Prostate gland (tissue), 2 donors: ENCODE results near the gene NLRP2B. TPM values are rescaled to one million over a fixed set of nuclear protein-coding genes. Genes with fewer than 3 reads are reported as not detected.

ENCODE experiments used
- DNase-seq: peaks from one replicate; pipeline ENCODE4 v3.0.0-alpha.2; 2019; ENCODE audit warnings: low spot score
- H3K27ac ChIP-seq, 2 donors: fragments of 200-600 bp; sonication (generic); 2 replicates each; pipeline ENCODE4 v1.5.1; 2017 to 2019
- H3K27me3 ChIP-seq: fragments of 200-600 bp; sonication (generic); replicated peaks from 2 replicates; pipeline ENCODE4 v1.5.1; 2019; ENCODE audit not compliant: insufficient read depth
- H3K36me3 ChIP-seq, 2 donors: fragments of 200-600 bp; sonication (generic); 1 replicate in 1 of 2; 2 replicates in 1 of 2; pipeline versions ENCODE4 v1.5.1 to v1.8.1; 2017 to 2019
- H3K4me1 ChIP-seq: fragments of 200-600 bp; sonication (generic); replicated peaks from 2 replicates; pipeline ENCODE4 v1.5.1; 2019
- H3K4me3 ChIP-seq, 2 donors: fragments of 200-600 bp; sonication (generic); 2 replicates each; pipeline ENCODE4 v1.5.1; 2017 to 2019
- H3K9me3 ChIP-seq: fragments of 200-600 bp; sonication (generic); 2 replicates; pipeline ENCODE4 v1.5.1; 2017
- POLR2A ChIP-seq: fragments of 450-650 bp; IDR thresholded peaks from one replicate; pipeline ENCODE4 v1.6.1; 2016; ENCODE audit warnings: antibody characterized with exemption, mild to moderate bottlenecking
- POLR2AphosphoS5 ChIP-seq: sonication (generic); formaldehyde crosslinking; IDR thresholded peaks from one replicate; pipeline ENCODE4 v1.6.1; 2017; ENCODE audit warnings: antibody characterized with exemption
- WGBS: methylation state at CpG from one replicate; pipeline ENCODE4 v1.1.5; 2018; 5-methylcytosine and 5-hydroxymethylcytosine counted together
- intact Hi-C: fragments of 100-400 bp; cut with DNase I; formaldehyde crosslinking; loops from one replicate; pipeline ENCODE4 v1.14.2; 2022
- total RNA-seq, 2 donors: library from RNA; depleted of rRNA; stranded (reverse); fragments of >200 nt; gene quantifications; one replicate each; pipeline ENCODE4 v1.1.0, GENCODE V29; 2016
- TF ChIP-seq, protein P1 (sequence below), 4 experiments: fragments of 200-600 bp in 2 of 4; fragments of 450-650 bp in 2 of 4; sonication (generic) in 2 of 4; IDR thresholded peaks; 1 replicate in 3 of 4; 2 replicates in 1 of 4; pipeline ENCODE4 v1.5.1; 2016 to 2019; ENCODE audit warnings: antibody characterized with exemption in 4 of 4, mild to moderate bottlenecking in 2 of 4, moderate library complexity in 2 of 4

Gene NLRP2B
- total RNA-seq, 2 donors from 2014 or later, result 0.57 TPM; not detected in 1

DNA sequence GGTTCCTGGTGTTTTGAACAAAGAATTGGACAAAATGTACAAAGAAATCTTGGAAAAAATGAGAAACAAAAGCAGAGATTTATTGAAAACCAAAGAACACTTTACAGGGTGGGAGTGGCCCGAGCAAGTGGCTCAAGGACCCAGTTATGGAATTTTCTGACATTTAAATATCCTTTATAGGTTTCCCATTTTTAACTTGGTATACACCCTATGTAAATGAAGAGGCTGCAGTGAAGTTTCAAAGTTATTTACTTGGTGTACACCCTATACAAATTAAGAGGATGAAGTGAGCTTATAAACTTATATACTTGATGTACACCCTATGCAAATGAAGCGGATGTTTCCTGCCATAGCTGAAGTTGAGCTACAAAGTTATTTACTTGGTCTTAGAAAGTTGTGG is 4.7 kb downstream of the NLRP2B start:
- Histone ChIP-seq H3K4me3 (no peak overlapping the region), H3K9me3 (no peaks in the 10 kb centered on the region), H3K4me1 (no peaks in the 10 kb centered on the region), H3K27ac (no peak overlapping the region), H3K27me3 (no peaks in the 10 kb centered on the region), H3K36me3 (no peaks in the 10 kb centered on the region)
- TF ChIP-seq, protein P1, sequence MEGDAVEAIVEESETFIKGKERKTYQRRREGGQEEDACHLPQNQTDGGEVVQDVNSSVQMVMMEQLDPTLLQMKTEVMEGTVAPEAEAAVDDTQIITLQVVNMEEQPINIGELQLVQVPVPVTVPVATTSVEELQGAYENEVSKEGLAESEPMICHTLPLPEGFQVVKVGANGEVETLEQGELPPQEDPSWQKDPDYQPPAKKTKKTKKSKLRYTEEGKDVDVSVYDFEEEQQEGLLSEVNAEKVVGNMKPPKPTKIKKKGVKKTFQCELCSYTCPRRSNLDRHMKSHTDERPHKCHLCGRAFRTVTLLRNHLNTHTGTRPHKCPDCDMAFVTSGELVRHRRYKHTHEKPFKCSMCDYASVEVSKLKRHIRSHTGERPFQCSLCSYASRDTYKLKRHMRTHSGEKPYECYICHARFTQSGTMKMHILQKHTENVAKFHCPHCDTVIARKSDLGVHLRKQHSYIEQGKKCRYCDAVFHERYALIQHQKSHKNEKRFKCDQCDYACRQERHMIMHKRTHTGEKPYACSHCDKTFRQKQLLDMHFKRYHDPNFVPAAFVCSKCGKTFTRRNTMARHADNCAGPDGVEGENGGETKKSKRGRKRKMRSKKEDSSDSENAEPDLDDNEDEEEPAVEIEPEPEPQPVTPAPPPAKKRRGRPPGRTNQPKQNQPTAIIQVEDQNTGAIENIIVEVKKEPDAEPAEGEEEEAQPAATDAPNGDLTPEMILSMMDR (IDR thresholded peaks at IDR 0.05), result no peak
- TF ChIP-seq POLR2A (no peak), POLR2AphosphoS5 (no peak)
- intact Hi-C loops, result no loop called here
- DNase-seq, result no peak
- 61% methylated on average over 2 of the region's 2 CpGs for WGBS

DNA sequence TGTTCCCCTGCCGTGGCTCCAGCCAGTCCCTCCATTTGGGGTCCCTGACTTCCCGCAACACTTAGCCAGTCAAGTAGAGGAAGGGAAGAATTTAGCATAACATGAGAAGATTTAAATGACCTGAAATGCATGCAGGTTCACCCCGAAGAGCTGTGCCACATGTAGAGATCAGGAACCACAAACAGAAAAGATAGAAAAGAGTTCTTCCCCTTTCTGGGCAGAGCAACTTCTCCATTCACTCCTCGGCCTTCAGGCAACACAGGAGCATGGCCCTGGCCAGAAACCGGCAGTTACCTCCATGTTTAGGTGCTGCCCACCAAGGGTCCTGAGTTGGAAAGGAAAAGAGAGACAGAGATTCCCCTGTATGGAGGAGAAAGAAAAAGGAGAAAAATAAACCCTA is 5.2 kb downstream of the NLRP2B start:
- 79% methylated on average over 5 of the region's 5 CpGs for WGBS
- no peak for DNase-seq
- H3K27me3 ChIP-seq, result no peaks in the 10 kb centered on the region
- no peaks in the 10 kb centered on the region for H3K9me3 ChIP-seq
- TF ChIP-seq POLR2A, result no peak
- TF ChIP-seq POLR2AphosphoS5, result no peak
- TF ChIP-seq, protein P1 (IDR thresholded peaks at IDR 0.05), result no peak
- H3K27ac ChIP-seq, result no peak overlapping the region
- intact Hi-C loops, result no loop called here
- no peaks in the 10 kb centered on the region for H3K36me3 ChIP-seq
- no peak overlapping the region for H3K4me3 ChIP-seq
- no peaks in the 10 kb centered on the region for H3K4me1 ChIP-seq

DNA sequence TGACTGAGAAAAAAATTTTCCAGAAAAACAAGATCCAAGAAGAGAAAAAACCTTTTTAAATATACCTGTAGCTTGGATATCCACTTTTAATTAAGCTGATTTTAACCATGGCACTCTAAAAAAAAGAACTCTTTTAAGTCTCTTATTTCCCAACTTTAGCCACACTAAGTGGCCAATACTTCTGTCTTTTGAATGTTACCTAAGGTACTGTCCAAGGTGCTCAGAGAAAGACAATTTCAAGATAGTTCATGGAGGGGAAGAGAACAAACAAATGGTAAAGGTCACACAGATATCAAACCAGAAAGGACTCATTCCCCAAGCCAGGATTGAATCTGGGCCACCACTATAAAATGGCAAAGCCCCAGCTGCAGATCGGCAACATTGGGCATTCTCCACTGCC is 10.1 kb downstream of the NLRP2B start:
- Histone ChIP-seq H3K9me3 (no peaks in the 10 kb centered on the region), H3K4me3 (no peak overlapping the region), H3K36me3 (no peaks in the 10 kb centered on the region), H3K27ac (no peak overlapping the region), H3K27me3 (no peaks in the 10 kb centered on the region), H3K4me1 (no peaks in the 10 kb centered on the region)
- no peak for DNase-seq
- TF ChIP-seq, protein P1 (IDR thresholded peaks at IDR 0.05), result no peak
- TF ChIP-seq POLR2AphosphoS5, result no peak
- WGBS, result 87% methylated on average over 1 of the region's 1 CpG
- intact Hi-C loops, result no loop called here

DNA sequence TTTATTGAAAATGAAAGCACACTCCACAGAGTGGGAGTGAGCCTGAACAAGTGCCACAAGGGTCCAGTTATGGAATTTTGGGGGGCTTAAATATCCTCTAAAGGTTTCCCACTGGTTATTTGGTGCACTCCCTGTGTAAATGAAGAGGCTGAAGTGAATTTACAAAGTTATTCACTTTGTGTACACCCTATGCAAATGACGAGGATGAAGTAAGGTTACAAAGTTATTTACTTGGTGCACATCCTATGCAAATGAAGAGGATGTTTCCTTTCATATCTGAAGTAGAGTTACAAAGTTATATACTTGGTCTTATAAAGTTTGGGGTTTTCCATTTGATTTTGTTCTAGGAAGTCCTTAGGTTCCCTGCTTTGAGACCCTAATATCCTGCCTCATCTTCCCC is 13.1 kb downstream of the NLRP2B start:
- intact Hi-C loops, result no loop called here
- WGBS, result 64% methylated on average over 1 of the region's 1 CpG
- TF ChIP-seq POLR2A (no peak), POLR2AphosphoS5 (no peak)
- TF ChIP-seq, protein P1 (IDR thresholded peaks at IDR 0.05), result no peak
- Histone ChIP-seq H3K27ac (no peak overlapping the region), H3K4me3 (no peak overlapping the region), H3K9me3 (no peaks in the 10 kb centered on the region), H3K4me1 (no peaks in the 10 kb centered on the region), H3K36me3 (no peaks in the 10 kb centered on the region), H3K27me3 (no peaks in the 10 kb centered on the region)
- no peak for DNase-seq

DNA sequence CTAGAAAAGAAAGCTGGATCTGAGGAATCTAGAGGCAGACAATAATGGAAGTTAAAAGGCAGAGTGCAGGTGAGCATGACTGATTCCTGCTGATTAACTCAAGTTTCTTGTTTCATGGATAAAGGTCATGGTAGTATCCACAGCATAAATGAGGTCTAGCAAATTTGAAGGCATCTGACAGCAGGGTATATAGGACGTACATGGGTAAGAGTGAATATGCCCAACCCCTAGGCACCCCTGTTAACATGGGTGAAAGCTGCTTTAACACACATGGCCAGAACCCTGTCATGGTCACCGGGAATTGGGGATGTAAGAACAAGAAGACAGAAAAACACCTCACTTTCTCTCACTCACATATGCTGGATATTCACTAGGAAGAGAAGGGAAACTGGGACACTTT is 25.0 kb downstream of the NLRP2B start:
- no peaks in the 10 kb centered on the region for H3K9me3 ChIP-seq
- H3K4me1 ChIP-seq, result no peaks in the 10 kb centered on the region
- 88% methylated on average over 2 of the region's 2 CpGs for WGBS
- H3K36me3 ChIP-seq, result no peaks in the 10 kb centered on the region
- H3K27ac ChIP-seq, result no peak overlapping the region
- no peak overlapping the region for H3K4me3 ChIP-seq
- H3K27me3 ChIP-seq, result no peaks in the 10 kb centered on the region
- no peak for DNase-seq
- intact Hi-C loops, result no loop called here
- TF ChIP-seq POLR2AphosphoS5, result no peak
